NCI-H2081 treated with DMSO at 0.1 percent for 48 hours (cell line): ENCODE measurements around the gene LRRC32.
"Not testable (repeated sequence)": the region's sequence is repeated elsewhere in the genome, so short reads cannot be mapped to it uniquely, and the experiment has no call there.

ENCODE experiments used
- DNase-seq: peaks from one replicate; lab custom pipeline; 2025; lab: John Stamatoyannopoulos, UW

The LRRC32 gene

DNA sequence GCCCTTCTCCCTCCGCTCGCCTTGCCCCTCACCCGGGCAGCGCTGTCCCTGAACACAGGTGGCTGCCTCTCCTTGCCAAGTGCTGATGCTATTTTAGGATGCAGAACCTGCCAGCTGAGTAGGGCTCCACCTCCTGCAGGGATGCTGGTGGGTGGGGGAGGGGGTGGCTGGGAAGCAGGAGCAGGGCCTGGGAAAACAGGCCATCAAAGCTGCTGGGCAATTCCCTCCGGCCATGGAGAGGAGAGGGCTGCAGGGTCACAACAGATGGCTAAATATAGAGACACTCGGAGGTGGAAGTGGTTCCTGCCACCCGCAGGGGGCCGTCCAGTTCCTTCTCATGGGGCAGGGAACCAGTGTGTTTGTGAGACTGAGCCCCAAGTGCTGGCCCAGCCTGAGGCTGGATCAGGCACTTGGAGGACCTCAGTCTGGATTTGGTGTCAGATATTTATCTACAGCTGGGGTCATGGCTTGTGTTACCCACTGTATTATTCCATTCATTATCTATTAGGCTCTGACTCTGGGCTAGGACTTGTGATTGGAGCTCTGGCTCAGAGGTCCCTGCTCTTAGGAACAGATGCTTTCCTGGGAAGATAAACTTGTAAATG is 59.6 kb downstream of the LRRC32 start:
- no peak for DNase-seq

DNA sequence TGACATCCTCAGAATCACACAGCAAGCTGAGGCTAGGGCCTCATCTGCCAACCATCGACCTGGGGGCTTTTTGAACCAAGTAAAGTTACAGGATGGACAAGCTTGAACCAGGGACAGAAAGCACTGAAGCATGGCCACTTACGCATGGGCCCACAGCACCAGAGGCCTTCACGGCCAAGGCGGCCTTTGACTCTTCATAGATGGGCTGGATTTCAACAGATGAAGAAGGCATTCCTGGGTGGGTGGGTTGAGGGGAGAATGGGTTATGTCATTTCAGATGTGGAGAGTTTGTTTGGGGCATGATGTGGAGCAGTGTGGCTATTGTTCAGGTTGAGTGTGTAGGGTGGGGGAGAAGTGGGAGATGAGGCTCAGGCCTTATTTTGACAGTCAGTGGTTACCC is 60.2 kb downstream of the LRRC32 start:
- DNase-seq: no peak

- no peak for DNase-seq
Measured at GRCh38 chr11:76609736-76610370, 60.7 kb downstream of the LRRC32 start.

DNA sequence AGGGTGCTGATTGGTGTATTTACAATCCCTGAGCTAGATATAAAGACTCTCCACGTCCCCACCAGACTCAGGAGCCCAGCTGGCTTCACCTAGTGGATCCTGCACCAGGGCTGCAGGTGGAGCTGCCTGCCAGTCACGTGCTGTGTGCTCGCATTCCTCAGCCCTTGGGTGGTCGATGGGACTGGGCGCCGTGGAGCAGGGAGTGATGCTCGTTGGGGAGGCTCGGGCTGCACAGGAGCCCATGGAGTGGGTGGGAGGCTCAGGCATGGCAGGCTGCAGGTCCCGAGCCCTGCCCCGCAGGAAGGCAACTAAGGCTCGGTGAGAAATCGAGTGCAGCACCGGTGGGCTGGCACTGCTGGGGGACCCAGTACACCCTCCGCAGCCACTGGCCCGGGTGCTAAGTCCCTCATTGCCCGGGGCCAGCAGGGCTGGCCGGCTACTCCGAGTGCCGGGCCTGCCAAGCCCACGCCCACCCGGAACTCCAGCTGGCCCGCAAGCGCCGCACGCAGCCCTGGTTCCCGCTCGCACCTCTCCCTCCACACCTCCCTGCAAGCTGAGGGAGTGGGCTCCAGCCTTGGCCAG is 61.6 kb downstream of the LRRC32 start:
- DNase-seq: not testable (repeated sequence)

DNA sequence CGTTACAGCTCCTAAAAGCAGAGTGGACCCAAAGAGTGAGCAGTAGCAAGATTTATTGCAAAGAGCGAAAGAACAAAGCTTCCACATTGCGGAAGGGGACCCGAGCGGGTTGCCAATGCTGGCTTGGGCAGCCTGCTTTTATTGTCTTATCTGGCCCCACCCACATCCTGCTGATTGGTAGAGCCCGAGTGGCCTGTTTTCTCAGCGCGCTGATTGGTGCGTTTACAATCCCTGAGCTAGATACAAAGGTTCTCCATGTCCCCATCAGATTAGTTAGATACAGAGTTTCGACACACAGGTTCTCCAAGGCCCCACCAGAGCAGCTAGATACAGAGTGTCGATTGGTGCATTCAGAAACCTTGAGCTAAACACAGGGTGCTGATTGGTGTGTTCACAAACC is 62.3 kb downstream of the LRRC32 start:
- DNase-seq: not testable (repeated sequence)
